ENCODE measurements around the gene DDX59. TPM values are rescaled to one million over a fixed set of nuclear protein-coding genes. Genes with fewer than 3 reads are reported as not detected.

The DDX59 gene
- total RNA-seq, 1 experiment from 2014 or later = 13.7 TPM

- Histone ChIP-seq H3K36me3 (no peaks in the 10 kb centered on the region), H3K4me3 (no peak overlapping the region), H3K9me3 (no peaks in the 10 kb centered on the region), H3K27me3 (no peaks in the 10 kb centered on the region)
- DNase-seq = no peak
These were observed 5.8 kb upstream of the DDX59 start for GRCh38 chr1:200675588-200675852.

GRCh38 chr1:200674838-200675587, 5.3 kb upstream of the DDX59 start:
- no peaks in the 10 kb centered on the region for H3K36me3 ChIP-seq
- DNase-seq = no peak
- no peaks in the 10 kb centered on the region for H3K27me3 ChIP-seq
- no peaks in the 10 kb centered on the region for H3K9me3 ChIP-seq
- H3K4me3 ChIP-seq = no peak overlapping the region

- Histone ChIP-seq H3K9me3 (no peaks in the 10 kb centered on the region), H3K36me3 (no peaks in the 10 kb centered on the region), H3K27me3 (no peaks in the 10 kb centered on the region), H3K4me3 (no peak overlapping the region)
- no peak for DNase-seq
These were observed 4.5 kb upstream of the DDX59 start for GRCh38 chr1:200673952-200674823.

- no peak overlapping the region for H3K4me3 ChIP-seq
- no peaks in the 10 kb centered on the region for H3K27me3 ChIP-seq
- H3K36me3 ChIP-seq = peaks cover 3% of the 10 kb centered on the region
- no peak for DNase-seq
- H3K9me3 ChIP-seq = no peaks in the 10 kb centered on the region
These were observed 1.6 kb upstream of the DDX59 start for GRCh38 chr1:200671235-200671786.

GRCh38 chr1:200670242-200671118, 773 bp upstream of the DDX59 start:
- Histone ChIP-seq H3K4me3 (peak overlapping the region; percentile 72), H3K36me3 (peaks cover 10% of the 10 kb centered on the region), H3K9me3 (no peaks in the 10 kb centered on the region), H3K27me3 (no peaks in the 10 kb centered on the region)
- no peak for DNase-seq

- DNase-seq = no peak
- Histone ChIP-seq H3K4me3 (peak overlapping the region; percentile 72), H3K9me3 (no peaks in the 10 kb centered on the region), H3K27me3 (no peaks in the 10 kb centered on the region), H3K36me3 (peaks cover 19% of the 10 kb centered on the region)
These were observed 993 bp downstream of the DDX59 start for GRCh38 chr1:200668514-200669313.

GRCh38 chr1:200666309-200666708, 3.4 kb downstream of the DDX59 start:
- Histone ChIP-seq H3K9me3 (no peaks in the 10 kb centered on the region), H3K4me3 (no peak overlapping the region), H3K36me3 (peaks cover 34% of the 10 kb centered on the region), H3K27me3 (no peaks in the 10 kb centered on the region)
- DNase-seq = no peak

- H3K4me3 ChIP-seq = no peak overlapping the region
- DNase-seq = no peak
- H3K36me3 ChIP-seq = peaks cover 37% of the 10 kb centered on the region
- H3K27me3 ChIP-seq = no peaks in the 10 kb centered on the region
- no peaks in the 10 kb centered on the region for H3K9me3 ChIP-seq
These were observed 3.8 kb downstream of the DDX59 start for GRCh38 chr1:200665861-200666260.

- Histone ChIP-seq H3K36me3 (peaks cover 54% of the 10 kb centered on the region), H3K27me3 (no peaks in the 10 kb centered on the region), H3K4me3 (no peak overlapping the region), H3K9me3 (no peaks in the 10 kb centered on the region)
- no peak for DNase-seq
These were observed 9.0 kb downstream of the DDX59 start for GRCh38 chr1:200660719-200661118.

- Histone ChIP-seq H3K9me3 (no peaks in the 10 kb centered on the region), H3K36me3 (peaks cover 47% of the 10 kb centered on the region), H3K4me3 (no peak overlapping the region), H3K27me3 (no peaks in the 10 kb centered on the region)
- no peak for DNase-seq
These were observed 10.4 kb downstream of the DDX59 start for GRCh38 chr1:200659269-200659668.

GRCh38 chr1:200658037-200658818, 11.5 kb downstream of the DDX59 start:
- Histone ChIP-seq H3K4me3 (no peak overlapping the region), H3K27me3 (no peaks in the 10 kb centered on the region), H3K9me3 (no peaks in the 10 kb centered on the region), H3K36me3 (peaks cover 41% of the 10 kb centered on the region)
- DNase-seq = no peak

GRCh38 chr1:200654660-200655059, 15.0 kb downstream of the DDX59 start:
- H3K36me3 ChIP-seq = peaks cover 20% of the 10 kb centered on the region
- H3K9me3 ChIP-seq = no peaks in the 10 kb centered on the region
- DNase-seq = no peak
- H3K27me3 ChIP-seq = no peaks in the 10 kb centered on the region
- no peak overlapping the region for H3K4me3 ChIP-seq

- H3K9me3 ChIP-seq = no peaks in the 10 kb centered on the region
- no peak for DNase-seq
- H3K4me3 ChIP-seq = no peak overlapping the region
- H3K27me3 ChIP-seq = no peaks in the 10 kb centered on the region
- H3K36me3 ChIP-seq = peaks cover 25% of the 10 kb centered on the region
These were observed 16.7 kb downstream of the DDX59 start for GRCh38 chr1:200653022-200653462.

GRCh38 chr1:200652378-200652777, 17.3 kb downstream of the DDX59 start:
- Histone ChIP-seq H3K9me3 (no peaks in the 10 kb centered on the region), H3K36me3 (peaks cover 25% of the 10 kb centered on the region), H3K4me3 (no peak overlapping the region), H3K27me3 (no peaks in the 10 kb centered on the region)
- DNase-seq = no peak

GRCh38 chr1:200646515-200646914, 23.2 kb downstream of the DDX59 start:
- no peak for DNase-seq
- Histone ChIP-seq H3K9me3 (no peaks in the 10 kb centered on the region), H3K4me3 (no peak overlapping the region), H3K27me3 (no peaks in the 10 kb centered on the region), H3K36me3 (peaks cover 9% of the 10 kb centered on the region)
